LNCaP clone FGC (cell line): Measurements from ENCODE around the gene GTF3C4.

Experiments used
- DNase-seq: peaks from one replicate; pipeline ENCODE4 v3.0.0-alpha.2; 2011; ENCODE audit warnings: low read depth
- H3K4me3 ChIP-seq: 2 replicates; pipeline ENCODE4 v1.5.1; 2011; ENCODE audit warnings: mild to moderate bottlenecking, low read depth, low read length, control low read depth
- TF ChIP-seq, protein P1 (sequence below): IDR thresholded peaks from 2 replicates; pipeline ENCODE4 v1.5.1; 2012; ENCODE audit warnings: mild to moderate bottlenecking; ENCODE audit not compliant: control insufficient read depth, insufficient read depth; ENCODE audit errors: extremely low read depth

Gene GTF3C4

DNA sequence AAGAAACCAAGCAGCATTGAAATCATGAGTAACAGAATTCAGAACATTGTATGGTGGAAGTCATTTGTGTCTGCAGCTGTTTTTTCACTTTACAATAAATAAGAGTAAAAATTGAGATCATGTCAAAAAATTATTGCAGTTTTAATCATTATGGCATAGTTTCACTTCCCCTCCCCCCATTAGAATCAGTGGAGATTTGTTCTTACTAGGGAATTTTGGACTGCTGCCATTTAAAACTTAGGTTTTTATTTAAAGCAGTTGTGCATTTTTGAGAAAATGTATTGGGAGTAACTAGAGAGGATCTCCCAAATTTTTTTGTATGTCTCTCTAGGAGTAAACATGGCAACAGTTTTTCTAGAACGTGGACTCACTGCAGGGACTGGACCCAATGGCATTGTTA, 20.4 kb downstream of the GTF3C4 start:
- no peak for DNase-seq
- no peak overlapping the region for H3K4me3 ChIP-seq

DNA sequence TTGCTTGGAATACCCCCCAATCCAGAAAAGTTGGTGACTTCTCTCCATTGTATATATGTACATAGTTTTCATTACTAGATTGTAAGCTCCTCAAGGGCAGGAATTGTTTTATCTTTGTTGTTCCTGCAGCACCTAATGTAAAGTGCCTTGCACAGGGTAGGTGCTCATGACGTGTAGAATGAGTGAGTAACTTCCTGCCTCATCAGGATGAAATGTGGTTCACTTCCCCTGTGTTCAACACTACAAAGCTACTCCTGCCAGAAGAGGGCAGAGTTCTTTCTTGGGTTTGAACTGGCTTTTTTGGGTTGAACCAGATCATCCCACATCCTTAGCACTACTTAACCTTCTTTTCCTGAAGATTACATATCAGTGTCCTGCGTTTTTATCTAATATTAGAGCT, 23.9 kb downstream of the GTF3C4 start:
- no peak overlapping the region for H3K4me3 ChIP-seq
- DNase-seq = no peak
- TF ChIP-seq, protein P1, sequence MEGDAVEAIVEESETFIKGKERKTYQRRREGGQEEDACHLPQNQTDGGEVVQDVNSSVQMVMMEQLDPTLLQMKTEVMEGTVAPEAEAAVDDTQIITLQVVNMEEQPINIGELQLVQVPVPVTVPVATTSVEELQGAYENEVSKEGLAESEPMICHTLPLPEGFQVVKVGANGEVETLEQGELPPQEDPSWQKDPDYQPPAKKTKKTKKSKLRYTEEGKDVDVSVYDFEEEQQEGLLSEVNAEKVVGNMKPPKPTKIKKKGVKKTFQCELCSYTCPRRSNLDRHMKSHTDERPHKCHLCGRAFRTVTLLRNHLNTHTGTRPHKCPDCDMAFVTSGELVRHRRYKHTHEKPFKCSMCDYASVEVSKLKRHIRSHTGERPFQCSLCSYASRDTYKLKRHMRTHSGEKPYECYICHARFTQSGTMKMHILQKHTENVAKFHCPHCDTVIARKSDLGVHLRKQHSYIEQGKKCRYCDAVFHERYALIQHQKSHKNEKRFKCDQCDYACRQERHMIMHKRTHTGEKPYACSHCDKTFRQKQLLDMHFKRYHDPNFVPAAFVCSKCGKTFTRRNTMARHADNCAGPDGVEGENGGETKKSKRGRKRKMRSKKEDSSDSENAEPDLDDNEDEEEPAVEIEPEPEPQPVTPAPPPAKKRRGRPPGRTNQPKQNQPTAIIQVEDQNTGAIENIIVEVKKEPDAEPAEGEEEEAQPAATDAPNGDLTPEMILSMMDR = peak; percentile 39

More for the DNA sequence above, 20.4 kb downstream of the GTF3C4 start:
- TF ChIP-seq, protein P1 = no peak

DNA sequence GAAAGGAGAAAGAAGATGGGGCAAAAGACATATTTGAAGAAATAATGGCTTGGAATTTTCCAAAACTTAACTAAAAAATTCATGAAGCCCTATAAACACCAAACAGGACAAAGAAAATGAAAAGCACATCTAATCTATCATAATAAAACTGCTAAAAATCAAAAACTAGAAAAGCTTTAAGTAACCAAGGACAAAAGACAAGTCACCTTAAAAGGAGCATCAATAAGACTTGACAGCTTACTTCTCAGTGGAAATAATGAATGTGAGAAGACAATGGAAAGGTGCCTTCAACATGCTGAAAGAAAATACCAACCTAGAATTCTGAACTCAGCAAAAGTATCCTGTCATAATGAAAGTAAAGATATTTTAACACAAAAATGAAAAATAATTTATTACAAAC, 27.0 kb downstream of the GTF3C4 start:
- no peak for DNase-seq
- TF ChIP-seq, protein P1 = no peak
- H3K4me3 ChIP-seq = no peak overlapping the region

DNA sequence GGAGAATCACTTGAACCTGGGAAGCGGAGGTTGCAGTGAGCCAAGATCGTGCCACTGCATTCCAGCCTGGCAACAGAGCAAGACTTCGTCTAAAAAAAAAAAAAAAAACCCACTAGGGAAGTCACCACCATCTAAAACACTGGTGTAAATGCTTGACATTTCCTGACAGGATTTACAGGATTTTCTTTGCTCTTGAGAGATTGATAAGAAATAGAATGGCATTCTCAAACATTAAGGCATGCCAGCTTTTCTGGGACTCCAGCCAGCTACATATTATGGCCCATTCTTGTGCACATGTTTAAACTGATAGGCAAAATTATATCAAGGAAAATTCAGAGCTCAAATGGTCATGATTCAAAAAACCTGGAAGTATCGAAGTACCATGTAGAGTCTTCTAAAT, 28.7 kb downstream of the GTF3C4 start:
- DNase-seq = peak; percentile 82
- TF ChIP-seq, protein P1 = no peak
- H3K4me3 ChIP-seq = no peak overlapping the region

DNA sequence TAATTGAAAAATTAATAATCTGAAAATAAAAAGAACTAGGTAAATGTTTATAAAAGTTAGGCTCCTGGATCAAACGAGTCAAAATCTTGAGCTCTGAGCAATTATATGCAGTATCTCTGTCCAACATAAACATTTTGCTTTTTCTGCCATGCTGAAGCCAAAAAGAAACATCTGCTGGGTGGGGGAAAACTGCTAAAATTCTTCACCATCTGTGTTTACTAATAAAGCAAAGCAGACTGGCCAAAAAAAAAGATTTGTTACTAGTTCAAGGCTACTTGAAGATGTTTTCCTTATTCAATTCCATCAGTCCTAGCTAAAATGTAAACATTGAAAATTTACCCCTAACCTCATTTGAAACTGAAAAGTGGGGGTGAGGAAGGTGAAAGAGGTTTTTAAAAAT, 29.7 kb downstream of the GTF3C4 start:
- H3K4me3 ChIP-seq = no peak overlapping the region
- TF ChIP-seq, protein P1 = no peak
- no peak for DNase-seq

DNA sequence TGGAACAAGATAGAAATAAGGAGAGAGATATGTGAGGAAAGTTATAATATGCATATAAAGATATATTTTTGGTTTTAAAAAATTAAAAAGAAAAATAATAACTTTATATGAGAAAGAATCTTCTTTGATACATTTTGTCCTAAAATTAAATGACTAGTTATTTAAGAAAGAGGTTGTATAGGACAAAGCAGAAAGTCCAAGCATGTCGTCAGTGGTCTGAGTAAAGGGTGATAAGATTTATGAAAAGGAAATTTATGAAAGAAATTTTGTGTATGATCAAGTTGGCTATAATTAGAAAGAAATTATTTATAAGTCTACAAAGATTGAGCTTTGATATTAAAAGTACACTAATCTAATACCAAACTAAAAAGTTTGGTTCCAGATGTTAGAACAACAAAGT, 32.0 kb downstream of the GTF3C4 start:
- TF ChIP-seq, protein P1 = no peak
- DNase-seq = no peak

DNA sequence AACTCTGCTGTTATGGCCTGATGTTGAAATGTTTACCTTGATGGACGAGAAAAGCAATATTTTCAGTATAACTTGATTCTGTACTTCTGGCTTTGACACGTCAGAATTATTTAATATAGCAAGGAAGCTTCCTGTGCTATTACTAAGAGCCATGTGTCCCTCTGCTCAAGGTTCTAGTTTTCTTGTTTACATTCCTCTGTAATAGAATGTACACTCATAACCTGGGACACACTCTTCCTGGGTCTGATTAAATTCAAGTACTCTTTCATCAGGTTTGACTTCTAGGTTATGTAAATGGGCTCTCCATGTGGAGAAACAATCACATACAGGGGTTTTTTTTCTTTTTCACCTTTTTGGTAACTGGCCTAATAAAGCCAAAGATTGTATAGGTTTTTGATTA, 33.1 kb downstream of the GTF3C4 start:
- TF ChIP-seq, protein P1 = no peak
- peak; percentile 25 for DNase-seq

More for the DNA sequence above, 32.0 kb downstream of the GTF3C4 start:
- H3K4me3 ChIP-seq = no peak overlapping the region

More for the DNA sequence above, 33.1 kb downstream of the GTF3C4 start:
- H3K4me3 ChIP-seq = no peak overlapping the region
